Fibroblast of mammary gland (primary cell): ENCODE data around the gene SLC35A5.
A peak's percentile ranks its signal among the peaks of the same experiment; 100 is the strongest.

ENCODE experiments used
- DNase-seq: peaks from one replicate; pipeline ENCODE4 v3.0.0-alpha.2; 2010; ENCODE audit warnings: low read depth
- H3K4me3 ChIP-seq: 2 replicates; pipeline ENCODE4 v1.5.1; 2011; ENCODE audit warnings: low read depth, mild to moderate bottlenecking, low read length, moderate library complexity; ENCODE audit not compliant: control insufficient read depth
- CTCF ChIP-seq: conservative IDR thresholded peaks from 2 replicates; pipeline ENCODE4 v1.5.1; 2011; ENCODE audit warnings: low read depth, low read length, inconsistent platforms; ENCODE audit not compliant: control insufficient read depth, insufficient read depth

The SLC35A5 gene

GRCh38 chr3:112531358-112531781 is 30.5 kb upstream of the SLC35A5 start:
- peak; percentile 45 for TF ChIP-seq CTCF
- DNase-seq: peak; percentile 54
- H3K4me3 ChIP-seq: no peak overlapping the region

DNA sequence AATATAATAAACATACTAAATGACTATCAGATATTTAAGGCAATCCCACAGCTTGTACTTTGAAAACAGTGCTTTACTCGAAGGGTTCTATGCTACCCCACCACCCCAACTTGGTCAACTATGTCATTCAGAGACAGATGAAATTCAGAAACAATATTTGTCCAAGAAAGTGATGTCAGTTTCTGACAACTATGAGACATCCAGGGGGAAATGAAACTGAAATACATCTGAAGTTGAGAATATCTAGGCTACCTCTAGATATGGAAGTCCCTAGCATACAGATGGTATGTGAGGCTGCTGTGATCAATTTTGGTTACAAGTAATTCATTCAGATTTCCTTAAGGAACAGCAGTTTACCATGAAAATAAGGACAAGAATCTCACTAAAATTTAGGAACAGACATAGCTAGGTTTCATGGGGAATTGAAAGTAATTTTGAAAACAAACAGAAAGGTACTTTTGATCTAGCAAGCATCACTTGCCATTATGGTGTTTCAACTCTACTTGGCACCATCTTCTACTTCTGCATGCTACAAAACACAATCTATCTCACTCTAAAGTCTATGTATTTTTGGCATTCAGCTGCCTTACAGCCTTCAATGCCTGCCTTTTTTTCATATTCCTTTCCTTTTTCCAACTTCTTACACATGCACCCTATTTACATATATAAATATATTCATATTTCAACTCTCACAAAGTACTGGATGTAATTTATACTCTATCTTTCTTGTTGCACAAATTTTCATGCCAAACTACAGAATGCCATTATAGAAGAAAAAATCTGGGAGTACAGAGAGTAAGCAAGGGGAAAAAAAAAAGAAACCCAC is 21.8 kb upstream of the SLC35A5 start:
- H3K4me3 ChIP-seq: no peak overlapping the region
- TF ChIP-seq CTCF: no peak
- no peak for DNase-seq

DNA sequence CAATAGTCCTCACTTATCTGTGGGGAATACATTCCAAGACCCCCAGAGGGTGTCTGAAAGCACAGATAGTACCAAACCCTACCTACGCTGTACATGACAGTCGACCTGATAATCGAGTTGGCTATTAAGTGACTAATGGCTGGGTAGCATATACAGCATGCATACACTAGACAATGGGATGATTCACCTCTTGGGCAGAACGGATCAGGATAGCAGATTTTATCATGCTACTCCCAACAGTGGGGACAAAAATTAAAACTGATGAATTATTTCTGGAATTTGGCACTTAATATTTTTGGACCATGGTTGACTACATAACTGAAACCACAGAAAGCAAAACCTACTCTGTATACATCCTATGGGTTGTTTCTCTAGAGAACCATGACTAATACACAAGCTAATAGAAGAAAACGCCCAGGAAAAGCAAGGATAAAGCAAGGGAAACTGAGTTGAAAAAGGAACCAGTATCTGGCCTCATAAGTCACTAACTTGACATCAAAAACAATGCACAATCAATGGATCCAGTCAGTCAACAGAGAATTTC is 15.6 kb upstream of the SLC35A5 start:
- DNase-seq: no peak
- no peak overlapping the region for H3K4me3 ChIP-seq
- TF ChIP-seq CTCF: no peak

- no peak for DNase-seq
- H3K4me3 ChIP-seq: no peak overlapping the region
- no peak for TF ChIP-seq CTCF
Measured at GRCh38 chr3:112550859-112551258, 11.0 kb upstream of the SLC35A5 start.

- DNase-seq: no peak
- H3K4me3 ChIP-seq: no peak overlapping the region
- TF ChIP-seq CTCF: no peak
Measured at GRCh38 chr3:112555535-112556170, 6.2 kb upstream of the SLC35A5 start.

DNA sequence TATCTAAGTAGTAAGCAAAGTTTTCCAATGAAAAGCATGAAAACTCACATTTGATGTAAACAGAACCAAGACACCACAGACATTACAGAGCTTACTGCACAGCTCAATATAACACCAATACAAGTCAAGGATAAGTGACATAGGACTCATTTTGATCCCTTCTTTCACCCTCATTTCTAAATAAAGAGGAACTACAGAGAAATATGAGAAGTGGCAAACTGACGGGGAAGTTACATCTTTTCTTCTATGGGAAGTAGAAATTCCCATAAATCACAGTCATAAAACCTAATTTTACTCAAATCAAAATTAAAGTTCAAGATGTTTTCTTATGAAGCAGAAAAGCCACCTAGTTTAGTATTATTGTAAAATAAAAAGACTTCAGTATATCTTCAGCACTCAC is 3.9 kb upstream of the SLC35A5 start:
- no peak for DNase-seq
- TF ChIP-seq CTCF: no peak
- H3K4me3 ChIP-seq: no peak overlapping the region
